Renal cortex interstitium (tissue), 11 donors: Measurements from ENCODE around the gene LIF. TPM values are rescaled to one million over a fixed set of nuclear protein-coding genes. Genes with fewer than 3 reads are reported as not detected.

Experiments used
- DNase-seq, 11 donors: peaks; one replicate each; pipeline ENCODE4 v3.0.0-alpha.2; 2013; ENCODE audit warnings: low read depth in 9 of 11, low spot score in 4 of 11; ENCODE audit errors: extremely low read depth in 1 of 11
- polyA plus RNA-seq, 3 donors: library from polyadenylated mRNA; unstranded; fragments of 120-200 nt; gene quantifications; one replicate each; pipeline ENCODE4 v1.2.1, GENCODE V29; 2013; ENCODE audit not compliant: insufficient read length in 3 of 3

The LIF gene
- polyA plus RNA-seq, 3 donors, result 1.7 to 2.9 (median 2.3) TPM

- no peak for DNase-seq
These were observed 13.0 kb downstream of the LIF start for GRCh38 chr22:30233582-30233981.

- no peak for DNase-seq
These were observed 13.8 kb downstream of the LIF start for GRCh38 chr22:30232716-30233218.

GRCh38 chr22:30230787-30231461 lies 15.6 kb downstream of the LIF start:
- DNase-seq, result no peak

- no peak for DNase-seq
These were observed 16.2 kb downstream of the LIF start for GRCh38 chr22:30230330-30230729.

GRCh38 chr22:30228509-30229359 lies 17.8 kb downstream of the LIF start:
- DNase-seq, result no peak

- no peak for DNase-seq
These were observed 18.9 kb downstream of the LIF start for GRCh38 chr22:30227438-30228228.

GRCh38 chr22:30226192-30226832 lies 20.2 kb downstream of the LIF start:
- DNase-seq, result no peak

- no peak for DNase-seq
These were observed 21.2 kb downstream of the LIF start for GRCh38 chr22:30225220-30225927.

- no peak for DNase-seq
These were observed 22.2 kb downstream of the LIF start for GRCh38 chr22:30224161-30224857.

- DNase-seq, result no peak
These were observed 23.3 kb downstream of the LIF start for GRCh38 chr22:30223303-30223702.

- DNase-seq, result no peak
These were observed 24.2 kb downstream of the LIF start for GRCh38 chr22:30222321-30222720.

GRCh38 chr22:30221121-30221992 lies 25.2 kb downstream of the LIF start:
- no peak for DNase-seq

- DNase-seq, result no peak
These were observed 26.1 kb downstream of the LIF start for GRCh38 chr22:30220338-30221012.

GRCh38 chr22:30219668-30220278 lies 26.8 kb downstream of the LIF start:
- DNase-seq, result no peak

- DNase-seq, result no peak
These were observed 27.4 kb downstream of the LIF start for GRCh38 chr22:30219049-30219654.
